CD1c-positive myeloid dendritic cell (primary cell): ENCODE results near the gene RSPH9.

Source experiments
- DNase-seq: peaks from one replicate; pipeline ENCODE4 v3.0.0-alpha.2; 2016; ENCODE audit errors: extremely low spot score

Gene RSPH9

DNA sequence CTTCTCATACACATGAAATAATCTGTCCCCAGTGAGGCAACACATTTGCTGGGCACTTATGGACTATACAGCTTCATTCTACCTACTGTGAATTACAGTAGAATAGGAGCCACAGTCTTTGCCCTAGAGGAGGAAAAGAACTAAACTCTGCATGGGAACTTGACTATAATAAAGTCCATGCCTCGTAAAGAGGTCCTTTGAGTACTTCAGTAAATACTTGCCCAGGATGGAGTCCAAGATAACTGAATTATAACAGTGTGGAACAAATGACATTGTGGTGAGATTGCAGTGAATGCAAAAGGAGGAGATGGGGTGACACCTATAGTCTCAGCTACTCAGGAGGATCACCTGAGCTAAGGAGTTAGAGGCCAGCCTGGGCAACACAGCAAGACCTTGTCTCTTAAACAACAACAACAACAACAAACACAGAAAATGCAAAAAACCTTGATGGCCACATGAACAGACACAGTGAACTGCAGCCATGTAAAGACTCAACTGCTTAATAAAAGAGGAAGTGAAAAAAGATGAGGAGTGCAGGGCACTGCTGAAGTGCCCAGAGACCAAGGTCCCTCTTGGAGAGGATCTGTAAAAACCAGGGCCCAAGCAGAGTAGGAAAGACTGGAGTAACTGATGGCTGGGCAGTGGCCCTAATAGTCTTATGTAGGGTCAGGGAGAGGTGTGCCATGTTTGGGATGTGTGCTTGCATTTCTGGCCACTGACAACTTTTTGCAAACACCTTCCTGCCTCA lies 39.0 kb downstream of the RSPH9 start:
- peak; percentile 52 for DNase-seq

DNA sequence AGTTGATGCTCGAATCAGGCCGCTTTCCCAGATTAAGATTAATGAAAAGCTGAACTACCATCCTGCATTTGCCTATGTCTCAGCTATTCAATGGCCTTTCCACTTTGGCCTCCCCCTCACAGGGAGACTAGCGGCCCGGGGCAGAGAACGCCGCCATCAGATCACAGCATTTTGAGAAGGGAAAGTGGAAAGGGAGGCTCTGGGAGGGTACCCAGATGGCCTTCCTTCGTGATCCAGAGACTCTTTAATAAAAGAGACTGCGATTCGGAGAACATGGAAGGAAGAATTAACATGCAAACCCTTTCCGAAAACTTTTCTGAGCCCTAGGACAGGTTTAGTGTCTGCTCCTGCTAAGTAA lies 42.2 kb downstream of the RSPH9 start:
- DNase-seq: no peak

DNA sequence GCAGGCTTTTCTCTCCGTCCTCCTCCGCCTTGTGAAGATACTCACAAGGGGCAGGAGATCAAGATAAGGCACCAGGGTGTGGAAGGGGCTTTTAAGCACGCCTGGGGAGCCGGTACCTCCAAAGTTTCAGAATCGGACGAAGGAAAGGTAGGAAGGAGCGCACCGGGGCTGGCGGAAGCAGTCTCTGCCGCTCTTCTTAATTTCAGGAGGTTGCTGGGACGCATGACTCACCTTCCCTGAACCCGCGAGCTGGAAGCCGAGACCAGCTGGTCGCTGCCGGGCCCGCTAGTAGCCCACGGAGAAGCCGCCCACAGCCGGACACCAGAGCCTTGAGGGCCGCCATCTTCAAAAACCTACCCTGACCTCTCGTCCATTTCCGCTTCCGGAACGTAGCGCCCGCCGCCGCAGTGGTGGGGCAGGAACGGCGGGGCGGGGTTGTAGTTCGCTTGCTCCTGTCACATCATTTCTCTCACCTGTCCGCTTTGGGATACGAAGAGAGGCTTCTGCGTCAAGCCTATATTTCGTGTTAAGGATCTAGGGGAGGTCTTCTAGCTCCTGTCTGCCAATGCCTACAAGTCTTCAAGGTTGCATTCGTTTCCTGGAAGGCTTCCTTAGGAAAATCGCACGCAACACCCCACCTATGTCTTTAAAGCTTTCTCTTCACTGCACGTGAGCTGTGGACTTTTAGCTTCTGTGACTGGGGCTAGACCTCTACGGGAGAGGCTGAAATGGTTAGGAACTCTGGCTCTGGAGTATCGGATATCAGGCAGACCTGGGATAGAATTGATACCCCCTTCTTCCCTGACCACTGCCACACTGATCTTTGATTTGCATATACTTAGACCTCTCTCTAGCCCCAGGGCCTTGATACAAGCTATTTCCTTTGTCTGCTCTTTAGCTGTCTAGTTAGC lies 42.9 kb downstream of the RSPH9 start, which contains the start of gene MRPS18A:
Gene MRPS18A (minus strand): TSS at position 355 of the 911 bp plus-strand sequence. CDS start 12 bp downstream, at position 343.
- DNase-seq: peak; percentile 90

DNA sequence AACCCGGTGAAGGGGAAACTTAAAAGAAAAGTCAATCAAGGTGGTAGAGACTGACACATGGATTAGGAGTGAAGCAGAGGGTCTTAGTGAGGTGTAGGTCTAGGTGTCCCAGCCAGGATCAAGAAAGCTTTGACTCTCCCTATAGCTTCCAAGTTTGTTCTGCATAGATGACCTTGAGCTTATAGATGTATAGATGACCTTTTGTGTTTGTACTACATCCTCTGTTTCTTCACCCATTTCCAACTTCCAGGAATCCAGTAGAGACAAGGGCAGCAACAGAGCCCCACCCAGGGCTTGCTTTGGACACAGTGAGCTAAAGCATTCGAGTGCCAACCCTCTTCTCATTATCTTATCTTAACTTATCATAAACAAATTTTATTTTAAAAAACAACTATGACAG lies 44.6 kb downstream of the RSPH9 start:
- DNase-seq: no peak

DNA sequence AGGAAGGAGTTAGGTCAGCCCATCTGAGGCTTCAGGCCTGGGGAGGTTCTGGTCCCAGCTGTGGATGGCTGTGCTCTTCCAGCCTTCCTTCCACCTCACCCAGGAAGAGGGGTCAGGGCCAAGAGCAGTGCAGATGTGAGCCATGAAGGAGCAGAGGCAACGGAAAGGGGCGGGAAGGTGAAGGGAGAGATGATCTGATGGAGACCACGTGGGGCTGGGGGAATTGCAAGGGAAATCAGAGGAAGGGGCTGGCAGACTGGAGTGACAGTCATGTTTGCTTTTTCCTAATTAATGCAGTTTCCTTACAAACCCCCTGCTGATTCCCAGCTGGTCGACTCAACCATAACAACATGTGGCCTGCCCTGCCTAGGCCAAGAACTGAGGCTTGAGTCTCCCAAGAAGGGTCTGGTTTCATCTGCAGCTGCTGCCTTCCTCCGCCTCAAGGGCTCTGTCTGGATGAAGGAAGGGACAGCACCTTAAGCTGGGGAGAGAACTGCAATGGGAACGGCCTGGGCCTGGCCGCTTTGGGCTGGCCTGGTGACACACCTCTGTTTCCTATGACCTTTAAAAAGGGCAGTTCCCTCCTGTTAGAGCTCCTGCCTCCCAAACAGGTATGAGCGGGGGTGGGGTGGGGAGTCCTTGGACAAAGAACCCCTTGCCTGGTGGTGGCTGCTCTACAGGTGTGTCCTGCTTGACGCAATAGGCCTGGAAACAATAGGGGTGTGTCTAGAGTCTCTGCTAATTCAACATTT lies 50.6 kb downstream of the RSPH9 start:
- DNase-seq: no peak

DNA sequence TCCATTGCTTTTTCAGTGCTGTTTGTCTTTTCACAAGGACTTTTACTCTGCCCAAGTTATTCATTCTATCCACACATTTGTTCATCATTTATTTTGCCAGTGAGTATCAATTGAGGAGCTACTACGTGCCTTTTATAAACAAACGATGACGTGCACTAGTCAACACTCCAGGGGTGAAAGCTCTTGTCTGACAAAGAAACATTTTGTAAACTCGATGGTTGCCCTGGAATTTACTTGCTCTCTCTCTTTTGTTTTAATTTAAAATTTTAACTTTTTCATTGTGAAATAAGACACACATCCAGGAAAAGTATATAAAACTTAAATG lies 51.1 kb downstream of the RSPH9 start:
- DNase-seq: no peak

DNA sequence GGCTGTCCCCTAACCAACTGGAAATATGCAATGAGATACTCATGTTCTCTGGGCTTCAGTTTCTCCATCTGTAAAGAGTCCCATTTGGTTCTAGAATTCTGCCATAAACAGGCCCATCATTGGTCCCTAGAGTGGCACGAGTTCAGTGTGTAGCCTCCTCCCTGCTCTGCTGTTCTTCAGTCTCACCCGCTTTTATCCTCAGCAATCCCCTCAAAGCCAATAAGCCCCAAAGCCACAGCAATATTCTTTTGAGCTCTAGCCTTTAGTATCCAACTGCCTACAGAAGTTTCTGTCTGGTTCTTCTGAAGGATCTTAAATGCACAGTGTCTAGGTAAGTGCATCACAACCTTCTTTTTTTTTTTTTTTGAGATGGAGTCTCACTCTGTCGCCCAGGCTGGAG lies 52.6 kb downstream of the RSPH9 start:
- DNase-seq: no peak

DNA sequence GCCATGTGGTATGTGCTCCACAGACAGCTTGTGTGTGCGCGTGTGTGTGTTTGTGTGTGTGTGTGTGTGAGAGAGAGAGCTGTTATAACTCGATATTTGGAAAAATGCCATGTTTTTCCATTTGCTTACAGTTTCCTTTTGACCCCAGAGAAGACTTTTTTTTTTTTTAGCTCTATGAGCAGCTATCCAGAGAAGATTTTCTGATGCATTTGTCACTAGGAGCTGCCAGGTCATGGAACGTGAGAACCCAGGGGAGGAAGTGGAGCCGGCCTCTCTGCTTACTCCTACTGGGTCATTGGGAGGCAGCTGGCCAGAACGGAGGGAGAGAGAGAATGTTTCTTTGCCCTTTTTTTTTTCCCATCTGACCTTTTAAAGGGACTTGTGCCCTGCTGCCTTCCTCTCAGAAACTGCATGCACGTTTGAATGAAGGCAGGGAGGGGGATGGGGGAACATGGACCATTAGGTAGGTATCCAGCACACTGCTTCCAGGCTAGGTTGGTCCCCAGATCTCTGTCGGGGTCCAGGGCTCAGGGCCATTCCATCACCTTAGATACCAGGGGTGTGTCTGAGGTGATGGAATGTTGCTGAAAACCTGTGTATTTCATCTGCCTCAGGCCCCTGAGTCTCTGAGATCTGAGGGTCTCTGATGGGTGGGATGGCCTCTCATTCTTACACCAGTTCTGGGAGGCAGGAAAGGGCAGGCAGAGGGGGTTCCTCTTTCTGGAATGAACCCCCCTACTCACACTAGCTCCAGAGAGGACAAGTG lies 53.9 kb downstream of the RSPH9 start:
- DNase-seq: no peak

DNA sequence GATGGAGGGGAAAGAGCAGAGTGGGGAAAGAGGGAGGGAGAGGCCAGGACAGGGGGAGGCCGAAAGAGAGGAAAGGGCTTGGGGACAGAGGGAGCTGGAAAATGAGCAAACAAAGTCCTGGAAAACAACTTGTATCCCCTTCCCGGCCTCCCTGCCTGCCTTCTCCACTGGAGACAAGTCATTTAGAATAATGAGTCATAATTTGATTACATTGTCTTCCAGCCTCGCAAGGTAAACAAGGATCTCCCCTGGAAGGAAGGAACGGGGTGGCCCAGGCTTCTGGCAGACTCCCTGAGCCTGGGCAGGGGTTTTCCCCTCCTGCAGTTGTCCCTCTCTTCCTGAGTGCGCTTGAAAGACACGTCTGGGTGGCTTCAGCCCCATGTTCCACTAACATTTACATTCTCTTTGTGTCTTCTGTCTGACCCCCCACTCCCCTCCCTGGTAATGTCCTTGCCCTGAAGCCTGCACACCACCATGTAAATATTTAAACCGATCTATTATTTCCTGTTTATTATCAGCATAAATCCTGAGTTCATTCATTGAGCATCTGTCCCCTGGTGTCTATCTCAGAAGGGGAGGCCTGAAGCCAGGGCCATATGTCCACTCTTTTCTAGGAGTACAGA lies 54.8 kb downstream of the RSPH9 start:
- no peak for DNase-seq

DNA sequence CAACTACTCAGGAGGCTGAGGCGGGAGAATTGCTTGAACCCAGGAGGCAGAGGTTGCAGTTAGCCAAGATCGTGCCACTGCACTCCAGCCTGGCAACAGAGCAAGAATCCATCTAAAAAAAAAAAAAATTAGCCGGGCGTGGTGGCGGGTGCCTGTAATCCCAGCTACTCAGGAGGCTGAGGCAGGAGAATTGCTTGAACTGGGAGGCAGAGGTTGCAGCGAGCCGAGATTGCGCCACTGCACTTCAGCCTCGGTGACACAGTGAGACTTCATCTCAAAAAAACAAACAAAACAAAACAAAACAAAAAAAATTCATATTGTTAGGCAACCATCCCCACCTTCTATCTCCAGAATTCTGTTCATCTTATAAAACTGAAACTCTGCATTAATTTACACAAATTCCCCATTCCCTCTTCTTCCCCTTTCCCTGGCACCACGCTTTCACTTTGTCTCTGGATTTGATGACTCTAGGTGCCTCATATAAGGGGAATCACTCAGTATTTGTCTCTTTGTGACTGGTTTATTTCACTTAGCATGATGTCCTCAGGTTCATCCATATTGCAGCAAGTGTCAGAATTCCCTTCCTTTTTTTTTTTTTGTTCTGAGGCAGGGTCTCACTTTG lies 56.2 kb downstream of the RSPH9 start:
- DNase-seq: peak; percentile 60

DNA sequence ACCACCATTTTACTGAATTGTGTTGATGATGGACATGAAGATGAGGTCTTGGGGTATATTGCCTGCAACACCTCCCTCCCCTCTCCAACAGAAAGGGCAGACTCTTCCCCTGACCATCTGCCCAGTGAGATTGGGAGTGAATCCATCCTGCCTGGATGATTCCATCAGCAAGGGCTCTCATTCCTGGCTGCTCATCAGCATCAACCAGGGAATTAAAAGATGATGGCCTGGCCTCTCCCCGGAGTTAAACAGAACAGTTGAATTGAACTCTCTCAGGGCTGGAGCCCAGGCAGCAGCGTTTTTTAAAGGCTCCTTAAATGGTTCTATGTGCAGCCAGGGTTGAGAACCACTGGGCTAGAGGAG lies 57.3 kb downstream of the RSPH9 start:
- DNase-seq: no peak

DNA sequence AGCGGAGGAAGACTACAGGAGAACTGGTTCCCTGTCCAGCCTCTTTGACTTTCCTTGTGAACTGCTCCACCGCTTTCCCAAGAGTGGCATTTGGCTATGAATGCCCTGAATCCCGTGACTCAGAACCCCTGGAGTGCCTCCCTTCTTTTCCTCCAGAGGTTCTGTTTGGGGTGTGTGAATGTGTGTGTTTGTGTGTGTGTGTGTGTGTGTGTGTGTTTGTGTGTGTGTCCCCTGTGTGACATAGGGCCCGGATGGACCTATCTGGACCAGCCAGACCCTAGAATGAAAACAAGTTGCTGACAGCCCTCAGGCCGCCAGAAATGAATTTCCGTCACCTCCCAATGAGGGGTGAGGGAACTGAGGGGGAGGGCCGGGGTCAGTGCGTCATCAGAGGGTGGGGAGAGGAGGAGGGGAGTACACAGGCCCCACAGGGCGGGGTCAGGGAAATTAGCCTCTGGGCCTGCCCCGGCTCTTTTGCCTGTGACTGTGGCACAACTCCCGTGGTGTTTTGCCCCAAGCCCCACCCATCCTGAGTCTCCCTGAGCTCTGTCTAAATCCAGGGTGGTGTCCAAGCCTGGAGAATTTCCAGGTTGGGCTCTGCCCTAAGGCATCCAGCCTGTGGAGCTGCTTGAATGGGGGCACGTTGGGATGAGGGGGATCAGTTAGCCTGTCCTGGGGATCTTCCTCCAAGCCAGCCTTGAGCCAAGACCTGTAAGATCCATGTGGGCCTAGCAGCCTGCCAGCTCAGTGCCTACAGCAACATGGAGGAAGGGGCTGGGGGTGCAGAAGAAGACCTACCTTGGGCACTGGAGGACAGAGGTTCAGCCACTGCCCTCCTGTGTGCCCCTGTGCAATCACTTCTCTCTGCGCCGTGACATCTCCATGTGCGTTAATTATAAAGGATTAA lies 58.0 kb downstream of the RSPH9 start:
- peak; percentile 51 for DNase-seq

DNA sequence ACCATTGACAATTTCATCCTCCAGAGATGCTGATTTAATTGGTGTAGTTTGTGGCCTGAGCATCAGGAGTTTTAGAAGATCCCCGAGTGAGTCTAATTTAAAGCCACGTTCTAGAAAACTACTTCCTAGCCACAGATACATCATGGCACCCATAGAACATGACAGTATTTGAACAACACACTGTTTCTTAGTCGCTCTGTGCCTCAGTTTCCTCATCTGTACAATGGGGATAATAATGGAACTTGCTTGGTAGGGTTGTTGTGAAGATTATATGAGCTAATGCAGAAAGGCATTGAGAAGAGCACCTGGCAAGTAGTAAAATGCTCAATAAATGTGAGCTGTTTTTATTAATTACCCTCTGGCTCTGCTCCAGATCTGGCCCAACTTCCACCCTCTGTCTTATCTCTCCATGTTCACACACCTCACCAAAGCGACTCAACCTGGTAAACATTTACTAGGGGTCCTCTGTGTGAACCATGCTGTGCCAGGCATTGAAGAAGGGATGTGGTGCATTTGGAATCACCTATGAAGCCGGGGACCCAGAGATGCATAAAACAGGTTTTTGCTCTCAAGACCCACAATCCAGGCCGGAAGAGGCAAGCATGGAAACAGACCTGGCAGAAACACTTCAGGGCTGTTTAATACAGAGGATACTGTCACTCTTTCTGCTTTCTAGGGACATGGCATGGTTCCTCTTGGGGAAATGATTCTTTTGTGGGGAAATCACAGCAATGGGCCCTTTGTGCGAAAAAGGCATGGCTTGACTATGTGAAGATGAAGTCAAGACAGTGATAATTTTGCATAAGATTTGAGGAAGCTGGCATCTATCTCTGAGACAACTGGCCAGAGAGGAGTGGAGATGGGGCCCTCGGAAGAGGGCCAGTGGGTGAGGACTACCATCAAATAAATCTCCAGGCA lies 58.9 kb downstream of the RSPH9 start:
- peak; percentile 82 for DNase-seq

DNA sequence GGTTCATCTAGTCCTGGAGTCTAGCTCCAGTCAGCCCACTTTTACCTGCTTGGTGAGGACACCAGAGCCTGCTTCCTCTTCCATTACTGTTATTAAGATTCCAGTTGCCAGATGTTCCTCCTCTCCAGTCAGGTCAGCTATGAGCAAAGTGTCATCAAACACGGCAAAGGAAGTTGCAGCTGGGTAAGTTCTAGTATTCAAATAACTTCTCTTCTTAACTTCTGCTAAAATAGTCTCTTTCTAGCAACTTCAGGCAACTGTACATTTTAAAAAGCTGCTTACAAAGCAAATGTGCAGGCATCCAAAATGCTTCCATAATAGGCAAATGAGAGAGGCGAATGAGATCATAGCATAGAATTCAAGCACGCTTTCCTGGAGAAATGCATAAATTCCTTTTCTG lies 61.2 kb downstream of the RSPH9 start:
- peak; percentile 81 for DNase-seq

DNA sequence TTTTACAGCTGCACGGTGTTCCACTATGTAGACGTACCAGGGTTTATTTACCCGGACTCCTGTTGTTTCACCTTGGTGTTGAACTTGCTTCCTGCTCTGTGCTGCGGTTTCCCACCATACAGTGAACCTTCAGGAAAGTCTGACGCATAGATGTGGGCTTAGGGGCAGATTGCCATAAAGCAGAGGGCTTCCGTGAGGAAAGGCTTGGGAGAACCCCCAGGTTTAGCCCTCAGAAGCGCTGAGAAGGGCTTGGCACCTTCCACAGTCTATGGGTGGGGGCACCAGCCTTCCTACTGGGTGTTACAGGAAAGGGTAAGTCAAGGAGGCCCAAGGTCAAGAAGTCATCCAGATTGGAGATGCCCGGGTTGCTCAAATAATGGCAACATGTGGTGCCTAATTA lies 62.0 kb downstream of the RSPH9 start:
- DNase-seq: no peak

DNA sequence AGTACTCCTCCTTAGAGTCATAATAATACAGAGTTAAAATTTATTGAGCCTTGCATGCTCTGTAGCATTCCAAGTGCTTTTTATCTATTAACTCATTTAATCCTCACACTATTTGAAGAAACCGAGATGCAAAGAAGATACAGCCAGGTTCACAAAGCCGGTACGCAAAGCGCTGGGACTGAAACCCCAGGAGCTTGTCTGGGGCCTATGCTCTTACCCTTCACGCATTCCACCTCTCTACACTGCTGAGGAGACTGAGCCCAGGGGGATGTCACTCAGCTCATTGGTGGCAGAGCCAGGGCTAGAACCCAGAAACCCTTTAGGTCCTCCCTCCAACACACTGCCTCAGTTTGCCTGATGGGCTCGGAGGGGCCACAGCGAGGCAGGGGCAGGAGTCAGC lies 62.4 kb downstream of the RSPH9 start:
- DNase-seq: no peak

DNA sequence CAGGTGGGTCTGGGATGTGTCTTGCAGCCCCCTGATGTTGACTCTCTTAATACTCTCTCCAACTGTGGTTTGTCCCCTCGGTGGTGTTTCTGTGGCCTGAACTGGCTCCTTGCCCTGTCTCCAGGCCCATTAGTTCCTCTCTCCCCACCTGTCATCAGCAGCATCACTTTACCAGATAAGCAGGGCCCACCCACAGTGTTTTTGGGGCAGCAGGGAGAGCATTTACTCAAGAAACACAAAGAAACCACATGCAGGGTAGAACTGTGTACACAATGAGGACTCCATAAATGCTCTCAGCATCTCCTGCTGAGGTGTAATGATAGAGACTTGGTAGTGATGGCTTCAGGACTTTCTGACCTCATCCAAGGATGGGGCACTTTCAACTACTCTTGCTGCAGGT lies 62.9 kb downstream of the RSPH9 start:
- no peak for DNase-seq

DNA sequence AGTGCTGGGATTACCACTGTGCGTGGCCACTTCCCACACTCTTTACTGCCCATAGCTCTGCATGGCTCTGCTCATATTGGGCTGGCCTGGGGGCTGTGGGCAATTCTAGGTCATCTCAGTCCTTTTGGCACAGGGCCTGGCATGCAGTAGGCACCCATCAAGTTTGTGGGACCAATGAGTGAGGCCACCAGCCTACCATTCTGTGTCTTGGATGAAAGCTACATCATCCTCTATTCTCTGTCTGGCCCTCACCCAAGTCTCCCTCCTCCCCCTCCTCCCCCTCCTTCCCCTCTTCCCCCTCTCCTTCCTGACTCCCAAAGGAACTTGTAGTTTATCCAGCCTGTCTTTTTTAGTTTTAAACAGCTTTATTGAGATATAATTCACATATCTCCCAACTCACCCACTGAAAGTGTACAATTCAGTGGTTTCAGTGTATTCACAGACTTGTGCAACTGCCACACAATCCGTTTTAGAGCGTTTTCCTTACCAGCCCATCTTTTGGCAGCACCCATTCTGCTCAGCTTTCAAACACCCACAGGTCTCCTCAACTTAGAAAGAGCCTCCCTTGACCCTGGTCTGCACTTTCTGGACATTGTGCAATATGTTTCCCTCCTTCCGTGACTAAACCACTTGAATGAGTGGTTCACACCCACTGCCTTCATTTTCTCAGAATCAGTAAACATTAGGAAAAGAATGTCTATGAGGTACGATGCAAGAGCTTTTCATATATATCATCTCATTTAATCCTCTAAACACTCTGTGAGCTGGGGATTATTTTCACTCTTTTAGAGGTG lies 64.2 kb downstream of the RSPH9 start:
- DNase-seq: peak; percentile 94
